Activated naive CD4-positive, alpha-beta T cell treated with anti-CD3 and anti-CD28 coated beads, Interleukin-2, amount 50 U/mL, for 24 hours (primary cell): ENCODE data around the gene UBAC1.
"Not testable (repeated sequence)": the region's sequence is repeated elsewhere in the genome, so short reads cannot be mapped to it uniquely, and the experiment has no call there.

ENCODE experiments used
- H3K27ac Mint-ChIP-seq: one replicate; pipeline ENCODE4 v1.8.0; 2021; ENCODE audit warnings: mild to moderate bottlenecking, mixed read lengths
- H3K27me3 Mint-ChIP-seq: one replicate; pipeline ENCODE4 v1.8.0; 2021; ENCODE audit warnings: mixed read lengths
- H3K36me3 Mint-ChIP-seq: one replicate; pipeline ENCODE4 v1.8.0; 2021; ENCODE audit warnings: mixed read lengths
- H3K4me1 Mint-ChIP-seq: one replicate; pipeline ENCODE4 v1.8.0; 2021; ENCODE audit warnings: mixed read lengths
- H3K4me3 Mint-ChIP-seq: one replicate; pipeline ENCODE4 v1.8.0; 2021; ENCODE audit warnings: mild to moderate bottlenecking, mixed read lengths
- H3K9me3 Mint-ChIP-seq: one replicate; pipeline ENCODE4 v1.8.0; 2021; ENCODE audit warnings: mixed read lengths

UBAC1 gene

GRCh38 chr9:135928731-135929655, 32.2 kb downstream of the UBAC1 start:
- Mint-ChIP-seq H3K27me3 (no peaks in the 10 kb centered on the region), H3K4me3 (no peak overlapping the region), H3K4me1 (peaks cover 19% of the 10 kb centered on the region), H3K36me3 (peaks cover 4% of the 10 kb centered on the region), H3K27ac (no peak overlapping the region), H3K9me3 (no peaks in the 10 kb centered on the region)

DNA sequence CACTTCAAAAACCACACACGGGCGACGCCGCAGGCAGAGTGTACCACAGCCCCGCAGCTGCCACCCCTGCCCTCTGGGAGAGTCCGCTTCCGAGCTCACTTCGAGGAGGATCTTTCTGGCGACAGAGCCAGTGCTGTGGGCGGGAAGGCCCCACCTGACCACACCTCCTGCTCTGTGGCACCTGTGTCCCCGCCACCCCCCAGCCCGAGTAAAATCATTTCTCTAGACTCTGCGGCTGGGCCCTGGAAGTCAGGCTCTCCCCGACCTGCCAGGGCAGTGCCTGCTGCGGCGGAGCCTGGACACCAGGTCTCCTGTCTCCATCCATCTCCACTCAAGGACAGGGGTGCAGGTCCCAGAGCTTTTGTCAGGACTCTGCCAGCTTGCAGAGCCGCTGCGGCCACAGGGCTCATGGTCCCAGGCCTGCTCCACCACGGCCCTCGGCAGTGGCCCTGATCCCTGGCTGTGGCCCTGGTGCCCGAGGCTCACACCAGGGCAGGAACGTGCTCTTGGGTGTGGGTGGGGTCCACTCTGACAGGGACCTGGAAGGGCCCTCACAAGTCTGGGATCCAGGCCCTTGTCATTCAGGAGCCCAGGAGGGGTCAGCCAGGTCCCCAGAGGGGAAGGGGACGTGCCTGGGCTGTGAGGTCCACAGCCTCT, 33.0 kb downstream of the UBAC1 start:
- Mint-ChIP-seq H3K36me3 (peaks cover 4% of the 10 kb centered on the region), H3K4me3 (no peak overlapping the region), H3K27ac (no peak overlapping the region), H3K4me1 (peaks cover 19% of the 10 kb centered on the region), H3K9me3 (no peaks in the 10 kb centered on the region), H3K27me3 (no peaks in the 10 kb centered on the region)

DNA sequence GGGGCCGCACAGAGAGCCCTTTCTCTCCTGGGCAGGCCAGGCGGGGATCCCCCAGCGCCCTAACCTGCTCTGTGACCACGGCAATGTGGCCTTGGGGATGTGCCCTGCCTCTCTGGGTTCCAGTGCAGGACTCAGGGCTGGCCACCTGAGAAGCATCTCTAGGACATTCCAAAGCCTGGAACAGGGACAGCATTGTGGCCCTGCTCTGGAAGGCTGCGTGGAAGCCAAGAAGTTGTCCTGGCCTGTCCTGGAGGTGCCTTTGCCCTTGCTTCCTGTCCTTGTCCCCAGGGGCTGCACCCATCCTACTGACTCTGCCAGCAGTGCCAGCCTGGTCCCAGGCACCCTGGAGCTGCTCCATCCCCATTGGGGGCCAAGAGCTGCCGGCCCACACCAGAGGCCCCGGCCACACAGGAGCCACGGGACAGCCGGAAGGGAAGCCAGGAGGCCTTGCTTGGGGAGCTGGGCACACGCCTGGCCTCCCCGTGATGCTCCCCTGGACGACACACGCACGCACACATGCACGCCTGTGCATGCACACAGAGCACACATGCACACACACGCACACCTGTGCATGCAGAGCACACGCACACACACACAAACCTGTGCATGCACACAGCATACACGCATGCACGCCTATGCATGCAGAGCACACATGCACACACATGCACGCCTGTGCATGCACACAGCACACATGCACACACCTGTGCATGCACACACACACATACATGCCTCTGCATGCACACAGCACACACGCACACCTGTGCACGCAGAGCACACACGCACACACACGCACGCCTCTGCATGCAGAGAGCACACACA, 33.8 kb downstream of the UBAC1 start:
- Mint-ChIP-seq H3K27ac (no peak overlapping the region), H3K4me1 (peaks cover 19% of the 10 kb centered on the region), H3K36me3 (peaks cover 1% of the 10 kb centered on the region)

DNA sequence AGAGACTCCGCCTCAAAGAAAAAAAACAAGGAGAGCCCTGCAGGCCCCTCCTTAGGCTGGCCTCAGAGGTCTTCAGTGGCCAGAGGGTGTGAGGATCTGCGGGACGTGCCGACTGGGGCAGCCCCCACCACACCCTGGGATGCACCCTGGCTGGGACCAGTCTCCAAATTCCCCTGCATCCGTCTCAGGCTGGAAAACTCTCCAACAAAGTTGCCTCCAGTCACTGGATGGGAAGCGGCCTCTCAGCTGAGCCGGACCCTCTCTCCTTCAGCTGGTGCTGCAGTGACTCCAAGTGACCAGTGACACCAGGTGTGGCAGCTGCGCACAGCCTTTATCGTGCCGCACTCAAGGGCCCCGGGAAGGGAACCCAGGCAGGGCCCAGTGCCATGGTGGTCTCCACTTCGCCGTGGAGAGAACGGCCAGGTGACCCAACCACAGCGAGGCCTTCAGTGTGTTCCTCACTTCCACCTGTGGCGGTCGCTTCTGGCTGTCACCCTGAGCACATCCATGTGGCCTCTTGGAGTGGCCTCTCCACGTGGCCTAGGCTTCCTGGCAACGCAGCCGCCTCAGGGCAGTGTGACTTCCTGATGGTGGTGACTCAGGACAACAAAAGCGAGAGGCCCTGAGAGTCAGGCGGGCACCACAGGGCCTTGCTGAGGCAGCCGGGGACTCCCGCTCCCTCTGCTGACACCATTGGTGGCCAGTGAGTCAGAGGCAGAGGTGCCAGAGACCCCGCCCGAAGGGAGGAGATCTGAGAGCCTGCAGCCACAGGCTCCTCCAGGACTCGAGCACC, 34.6 kb downstream of the UBAC1 start:
- H3K27me3 Mint-ChIP-seq, result no peaks in the 10 kb centered on the region
- peaks cover 1% of the 10 kb centered on the region for H3K36me3 Mint-ChIP-seq

More for the DNA sequence above, 33.8 kb downstream of the UBAC1 start:
- Mint-ChIP-seq H3K27me3 (no peaks in the 10 kb centered on the region), H3K9me3 (no peaks in the 10 kb centered on the region), H3K4me3 (no peak overlapping the region)

DNA sequence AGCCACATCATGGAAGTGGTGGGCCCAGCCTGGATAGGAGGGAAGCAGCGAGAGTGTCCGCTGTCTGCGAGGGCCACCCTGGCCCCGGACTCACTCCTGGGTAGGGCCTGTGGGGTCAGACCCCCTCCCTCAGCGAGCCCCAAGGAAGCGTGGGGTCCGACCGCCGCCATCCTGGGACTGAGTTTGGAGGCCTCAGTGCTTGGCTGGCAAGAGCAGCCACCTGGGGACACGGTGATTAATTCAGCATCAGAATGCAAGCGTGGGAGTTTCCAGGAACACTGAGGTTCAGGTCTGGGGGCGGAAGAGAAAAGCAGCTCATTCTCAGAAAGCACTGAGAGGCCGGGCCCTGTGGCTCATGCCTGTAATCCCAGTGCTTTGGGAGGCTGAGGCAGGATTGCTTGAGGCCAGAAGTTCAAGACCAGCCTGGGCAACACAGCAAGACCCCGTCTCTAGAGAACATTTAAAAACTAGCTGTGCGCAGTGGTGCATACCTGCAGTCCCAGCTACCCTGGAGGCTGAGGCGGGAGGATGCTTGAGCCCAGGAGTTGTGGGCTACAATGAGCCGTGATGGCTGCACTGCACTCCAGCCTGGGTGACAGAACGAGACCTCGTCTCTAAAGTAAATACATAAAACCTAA, 35.6 kb downstream of the UBAC1 start:
- Mint-ChIP-seq H3K4me3 (peak overlapping the region; percentile 3), H3K9me3 (no peaks in the 10 kb centered on the region), H3K27me3 (no peaks in the 10 kb centered on the region), H3K36me3 (peaks cover 1% of the 10 kb centered on the region), H3K4me1 (peaks cover 19% of the 10 kb centered on the region), H3K27ac (peak overlapping the region; percentile 70)

More for the DNA sequence above, 34.6 kb downstream of the UBAC1 start:
- Mint-ChIP-seq H3K4me3 (no peak overlapping the region), H3K27ac (no peak overlapping the region), H3K4me1 (peaks cover 19% of the 10 kb centered on the region), H3K9me3 (no peaks in the 10 kb centered on the region)

DNA sequence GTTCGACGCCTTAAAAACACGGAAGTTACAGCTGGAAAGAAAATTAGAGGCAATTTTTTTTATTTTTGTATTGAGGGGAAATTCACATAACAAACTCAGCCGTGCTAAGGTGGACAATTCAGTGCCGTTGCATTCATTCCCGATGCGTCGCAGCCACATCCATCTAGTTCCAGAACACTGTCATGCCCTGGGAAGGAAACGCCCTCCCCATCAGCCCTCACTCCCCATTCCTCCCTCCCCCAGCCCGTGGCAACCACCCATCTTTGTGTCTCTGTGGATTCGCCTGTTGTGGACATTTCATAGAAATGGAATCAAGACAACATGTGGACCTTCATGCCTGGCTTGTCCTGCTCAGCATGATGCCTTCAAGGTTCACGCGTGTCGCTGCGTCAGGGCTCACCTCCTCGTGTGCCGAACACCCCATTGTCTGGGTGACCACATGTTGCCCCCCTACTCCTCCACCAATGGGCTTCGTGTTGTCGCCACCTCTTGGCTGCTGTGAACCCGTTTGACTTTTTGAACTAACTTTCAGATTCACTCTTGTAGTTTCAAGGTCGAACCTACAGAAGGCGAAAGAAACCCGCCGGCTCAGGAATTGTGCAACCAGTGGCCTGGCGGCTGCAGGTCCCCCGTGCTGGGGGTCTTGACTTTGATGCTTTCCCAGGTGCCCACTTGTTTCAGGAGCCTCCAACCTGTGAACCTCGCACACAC, 36.4 kb downstream of the UBAC1 start:
- Mint-ChIP-seq H3K27me3 (no peaks in the 10 kb centered on the region), H3K4me3 (peak overlapping the region; percentile 39), H3K9me3 (no peaks in the 10 kb centered on the region), H3K36me3 (peaks cover 1% of the 10 kb centered on the region), H3K27ac (peak overlapping the region; percentile 86), H3K4me1 (peaks cover 19% of the 10 kb centered on the region)

GRCh38 chr9:135923508-135923907, 37.7 kb downstream of the UBAC1 start:
- H3K27ac Mint-ChIP-seq, result no peak overlapping the region
- no peaks in the 10 kb centered on the region for H3K9me3 Mint-ChIP-seq
- no peaks in the 10 kb centered on the region for H3K27me3 Mint-ChIP-seq
- H3K4me1 Mint-ChIP-seq, result peaks cover 19% of the 10 kb centered on the region
- H3K36me3 Mint-ChIP-seq, result peaks cover 6% of the 10 kb centered on the region
- H3K4me3 Mint-ChIP-seq, result no peak overlapping the region

DNA sequence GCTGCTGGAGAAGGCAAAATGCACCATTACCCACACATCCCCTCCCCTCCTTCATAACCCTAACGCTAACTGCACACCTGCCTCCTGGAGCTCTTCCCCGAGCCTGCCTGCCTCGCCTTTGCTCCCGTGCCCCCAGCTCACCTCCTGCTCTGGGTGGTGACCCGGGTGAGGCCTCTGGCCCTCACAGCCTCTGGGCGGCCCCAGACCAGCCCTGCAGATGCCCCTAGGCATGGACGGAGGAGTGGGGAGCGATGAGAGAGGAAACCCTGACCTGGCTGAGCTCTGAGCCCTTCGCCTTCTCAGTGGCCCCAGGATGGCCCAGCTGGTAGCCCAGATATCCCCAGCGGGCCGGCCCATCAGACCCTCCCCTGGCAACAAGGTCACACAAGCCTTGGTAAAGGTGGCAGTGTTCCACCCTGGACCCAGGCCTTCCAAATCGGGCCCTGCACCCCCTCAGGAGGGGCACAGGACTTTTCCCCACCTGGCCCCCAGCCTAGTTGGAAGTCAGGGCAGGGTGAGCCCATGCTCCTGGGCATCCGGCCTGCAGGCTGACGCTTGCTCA, 39.3 kb downstream of the UBAC1 start:
- Mint-ChIP-seq H3K4me3 (no peak overlapping the region), H3K27me3 (no peaks in the 10 kb centered on the region), H3K36me3 (peaks cover 10% of the 10 kb centered on the region), H3K4me1 (peaks cover 19% of the 10 kb centered on the region), H3K9me3 (peaks cover 4% of the 10 kb centered on the region), H3K27ac (no peak overlapping the region)

DNA sequence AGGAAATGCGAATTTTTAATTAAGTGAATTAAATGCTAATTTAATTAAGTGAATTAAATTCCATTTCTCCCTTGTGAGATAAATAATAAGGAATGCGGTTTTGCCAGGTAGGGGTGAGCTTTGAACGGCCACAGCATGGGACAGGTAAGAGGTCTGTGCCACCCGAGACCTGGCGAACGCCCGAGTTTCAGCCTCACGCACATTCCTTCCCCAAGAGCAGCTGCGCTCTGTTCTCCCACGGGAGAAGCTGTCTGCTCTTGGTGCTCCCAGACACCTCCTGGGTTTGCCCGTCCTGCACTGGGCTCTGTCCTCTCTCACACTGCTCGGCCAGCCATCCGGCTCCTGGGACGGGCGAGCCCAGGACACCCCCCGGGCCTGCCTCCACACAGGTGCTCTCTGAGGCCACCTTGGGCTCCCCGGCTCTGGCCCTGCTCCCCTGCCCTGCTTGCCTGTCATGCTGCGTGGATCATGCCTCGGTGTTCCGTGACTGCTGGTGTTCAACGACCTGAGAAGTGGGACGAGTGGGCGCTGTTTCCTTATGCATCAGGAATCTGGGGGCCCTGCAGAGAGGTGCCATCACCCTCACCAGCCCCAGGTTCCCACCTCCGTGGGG, 40.1 kb downstream of the UBAC1 start:
- no peak overlapping the region for H3K27ac Mint-ChIP-seq
- peaks cover 7% of the 10 kb centered on the region for H3K9me3 Mint-ChIP-seq
- no peaks in the 10 kb centered on the region for H3K27me3 Mint-ChIP-seq
- H3K36me3 Mint-ChIP-seq, result peaks cover 14% of the 10 kb centered on the region
- peaks cover 19% of the 10 kb centered on the region for H3K4me1 Mint-ChIP-seq
- no peak overlapping the region for H3K4me3 Mint-ChIP-seq

GRCh38 chr9:135920256-135920930, 40.8 kb downstream of the UBAC1 start:
- no peaks in the 10 kb centered on the region for H3K27me3 Mint-ChIP-seq
- H3K36me3 Mint-ChIP-seq, result peaks cover 21% of the 10 kb centered on the region
- H3K4me1 Mint-ChIP-seq, result peaks cover 14% of the 10 kb centered on the region
- no peak overlapping the region for H3K27ac Mint-ChIP-seq
- H3K4me3 Mint-ChIP-seq, result no peak overlapping the region
- peaks cover 13% of the 10 kb centered on the region for H3K9me3 Mint-ChIP-seq

- no peak overlapping the region for H3K27ac Mint-ChIP-seq
- H3K36me3 Mint-ChIP-seq, result peaks cover 29% of the 10 kb centered on the region
- no peaks in the 10 kb centered on the region for H3K27me3 Mint-ChIP-seq
- H3K4me1 Mint-ChIP-seq, result peaks cover 4% of the 10 kb centered on the region
- H3K9me3 Mint-ChIP-seq, result peaks cover 13% of the 10 kb centered on the region
- no peak overlapping the region for H3K4me3 Mint-ChIP-seq
These were observed 41.8 kb downstream of the UBAC1 start for GRCh38 chr9:135919318-135919890.

DNA sequence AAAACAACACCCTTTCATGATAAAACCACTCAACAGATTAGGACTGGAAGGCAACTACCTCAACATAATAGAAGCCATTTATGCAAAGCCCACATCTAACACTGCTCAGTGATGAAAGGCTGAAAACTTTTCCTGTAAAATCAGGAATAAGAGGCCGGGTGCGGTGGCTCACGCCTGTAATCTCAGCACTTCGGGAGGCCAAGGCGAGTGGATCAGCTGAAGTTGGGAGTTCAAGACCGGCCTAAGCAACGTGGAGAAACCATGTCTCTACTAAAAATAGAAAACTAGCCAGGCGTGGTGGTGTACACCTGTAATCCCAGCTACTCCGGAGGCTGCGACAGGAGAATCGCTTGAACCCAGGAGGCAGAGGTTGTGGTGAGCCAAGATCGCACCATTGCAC, 44.9 kb downstream of the UBAC1 start:
- not testable (repeated sequence) for H3K27me3 Mint-ChIP-seq, H3K4me1 Mint-ChIP-seq, H3K4me3 Mint-ChIP-seq, H3K27ac Mint-ChIP-seq
- H3K9me3 Mint-ChIP-seq, result peaks cover 13% of the 10 kb centered on the region
- peaks cover 44% of the 10 kb centered on the region for H3K36me3 Mint-ChIP-seq

GRCh38 chr9:135914921-135915320, 46.3 kb downstream of the UBAC1 start:
- H3K4me1 Mint-ChIP-seq, result peaks cover 17% of the 10 kb centered on the region
- no peak overlapping the region for H3K4me3 Mint-ChIP-seq
- H3K27me3 Mint-ChIP-seq, result no peaks in the 10 kb centered on the region
- H3K9me3 Mint-ChIP-seq, result peaks cover 13% of the 10 kb centered on the region
- H3K27ac Mint-ChIP-seq, result no peak overlapping the region
- peaks cover 56% of the 10 kb centered on the region for H3K36me3 Mint-ChIP-seq
